GM19455 (cell line): ENCODE measurements around the gene ATG4A.

Experiments
- ATAC-seq: cut with Tn5 transposase; IDR thresholded peaks from one replicate; pipeline ENCODE4 v1.9.1; 2021; ENCODE audit not compliant: unreplicated experiment

The ATG4A gene

GRCh38 chrX:108121291-108121690 lies 29.7 kb downstream of the ATG4A start:
- no peak for ATAC-seq

- ATAC-seq, result no peak
Observed at GRCh38 chrX:108122748-108123147, 31.2 kb downstream of the ATG4A start.

- no peak for ATAC-seq
Observed at GRCh38 chrX:108123591-108124366, 32.2 kb downstream of the ATG4A start.

- no peak for ATAC-seq
Observed at GRCh38 chrX:108126661-108127060, 35.1 kb downstream of the ATG4A start.

GRCh38 chrX:108127152-108127551 lies 35.6 kb downstream of the ATG4A start:
- ATAC-seq, result no peak

- no peak for ATAC-seq
Observed at GRCh38 chrX:108130889-108131288, 39.3 kb downstream of the ATG4A start.

- no peak for ATAC-seq
Observed at GRCh38 chrX:108131471-108131870, 39.9 kb downstream of the ATG4A start.

GRCh38 chrX:108132034-108132433 lies 40.5 kb downstream of the ATG4A start:
- no peak for ATAC-seq

- ATAC-seq, result no peak
Observed at GRCh38 chrX:108132876-108133275, 41.3 kb downstream of the ATG4A start.

- ATAC-seq, result no peak
Observed at GRCh38 chrX:108134724-108135123, 43.1 kb downstream of the ATG4A start.

GRCh38 chrX:108138814-108139702 lies 47.5 kb downstream of the ATG4A start:
- ATAC-seq, result no peak

GRCh38 chrX:108148524-108148923 lies 56.9 kb downstream of the ATG4A start:
- peak; percentile 97 for ATAC-seq

- ATAC-seq, result no peak
Observed at GRCh38 chrX:108156082-108156481, 64.5 kb downstream of the ATG4A start.

GRCh38 chrX:108156934-108157466 lies 65.4 kb downstream of the ATG4A start:
- no peak for ATAC-seq

- no peak for ATAC-seq
Observed at GRCh38 chrX:108157628-108158027, 66.0 kb downstream of the ATG4A start.

GRCh38 chrX:108159028-108159670 lies 67.6 kb downstream of the ATG4A start:
- ATAC-seq, result no peak

GRCh38 chrX:108160309-108160708 lies 68.7 kb downstream of the ATG4A start:
- no peak for ATAC-seq

- ATAC-seq, result no peak
Observed at GRCh38 chrX:108162265-108162664, 70.7 kb downstream of the ATG4A start.

- ATAC-seq, result no peak
Observed at GRCh38 chrX:108163333-108164082, 71.9 kb downstream of the ATG4A start.

- no peak for ATAC-seq
Observed at GRCh38 chrX:108165383-108166111, 74.0 kb downstream of the ATG4A start.
